GM19395 (cell line): ENCODE results near the gene SNX24.
"Not testable (repeated sequence)": the region's sequence is repeated elsewhere in the genome, so short reads cannot be mapped to it uniquely, and the experiment has no call there.

ENCODE experiments used
- ATAC-seq: cut with Tn5 transposase; IDR thresholded peaks from one replicate; pipeline ENCODE4 v1.9.1; 2021; ENCODE audit warnings: mild to moderate bottlenecking, moderate library complexity; ENCODE audit not compliant: unreplicated experiment

Gene SNX24

DNA sequence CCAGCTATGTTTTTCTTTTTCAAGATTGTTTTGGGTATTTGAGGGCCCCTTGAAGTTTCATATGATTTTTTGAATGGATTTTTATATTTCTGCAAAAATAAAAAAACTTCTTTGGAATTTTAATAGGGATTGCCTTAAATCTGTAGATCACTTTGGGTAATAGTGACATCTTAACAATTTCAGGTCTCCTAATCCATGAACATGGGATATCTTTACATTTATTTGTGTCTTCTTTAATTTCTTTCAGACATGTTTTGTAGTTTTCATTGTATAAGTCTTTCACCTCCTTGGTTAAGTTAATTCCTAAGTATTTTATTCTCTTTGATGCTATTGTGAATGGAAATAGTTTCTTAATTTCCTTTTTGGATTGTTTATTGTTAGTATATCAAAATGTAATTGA is 112.0 kb downstream of the SNX24 start:
- ATAC-seq = no peak

DNA sequence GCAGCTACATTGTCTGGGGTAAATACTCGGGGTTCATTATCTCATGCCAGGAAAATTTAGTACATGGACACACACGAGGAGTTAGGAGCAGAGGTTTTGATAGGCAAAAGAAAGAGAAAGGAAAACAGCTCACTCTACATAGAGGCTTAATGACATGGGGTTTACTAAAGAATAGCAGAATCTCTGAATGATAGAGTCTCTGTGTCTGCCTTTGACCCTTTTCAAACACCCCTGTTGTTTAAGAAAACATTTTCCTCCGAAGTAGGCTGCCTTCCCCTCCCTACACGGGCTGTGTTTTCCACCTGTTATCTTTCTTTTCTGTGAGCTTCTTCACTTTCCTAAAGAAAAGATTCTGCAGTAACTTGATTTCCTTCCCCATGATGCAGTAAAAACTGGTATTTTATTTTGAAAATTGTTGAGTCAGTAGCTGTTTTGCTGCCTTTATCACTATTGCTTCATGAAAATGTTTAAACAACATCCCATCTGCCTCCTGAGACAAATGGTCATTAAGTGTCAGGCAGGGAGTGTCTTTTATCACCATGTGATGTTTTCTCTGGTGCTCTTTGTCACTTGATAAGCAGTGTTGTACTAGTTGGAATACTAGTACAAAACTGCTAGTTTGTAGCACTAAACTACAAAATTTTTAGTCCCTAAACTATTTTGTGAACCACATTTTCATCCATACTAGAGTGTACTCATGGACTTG is 114.5 kb downstream of the SNX24 start:
- ATAC-seq = no peak

GRCh38 chr5:122963305-122963704 is 117.9 kb downstream of the SNX24 start:
- no peak for ATAC-seq

DNA sequence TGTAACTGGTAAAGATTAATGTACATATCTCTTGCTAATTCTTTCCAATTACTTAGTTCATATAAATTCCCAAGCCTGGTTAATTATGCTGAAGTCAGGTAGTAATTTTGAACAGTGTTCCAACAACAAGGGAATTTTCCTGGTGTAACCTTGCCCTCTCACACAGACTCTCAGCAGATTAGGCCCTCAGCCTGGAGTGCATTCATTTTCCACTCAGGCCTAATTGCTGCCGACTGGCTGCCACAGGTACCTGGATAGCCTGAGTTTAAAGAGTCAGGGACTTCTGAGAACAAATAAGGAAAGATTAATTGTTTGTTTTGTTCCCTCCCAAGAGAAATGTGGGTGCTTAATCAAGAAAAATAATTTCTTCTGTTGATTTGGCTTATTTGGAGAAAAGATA is 119.7 kb downstream of the SNX24 start:
- no peak for ATAC-seq

DNA sequence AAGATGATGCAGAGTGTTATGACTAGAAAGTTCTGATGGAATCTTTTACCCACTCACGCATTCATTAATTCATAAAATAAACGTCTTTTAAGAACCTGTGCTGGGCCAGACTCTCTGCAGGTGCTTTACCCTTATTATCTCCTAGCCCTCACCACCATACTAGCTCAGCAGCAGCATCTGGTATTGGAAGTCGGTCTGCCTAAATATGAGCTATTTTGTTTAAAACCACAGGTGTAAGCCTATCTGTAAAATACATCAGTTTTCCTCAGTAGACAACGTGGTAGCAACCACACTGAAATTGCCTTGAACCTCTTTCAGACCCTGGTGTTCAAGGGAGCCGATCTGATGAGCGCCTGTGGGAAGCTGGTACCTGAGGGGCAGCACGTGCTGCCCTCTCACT is 121.7 kb downstream of the SNX24 start:
- peak; percentile 61 for ATAC-seq

DNA sequence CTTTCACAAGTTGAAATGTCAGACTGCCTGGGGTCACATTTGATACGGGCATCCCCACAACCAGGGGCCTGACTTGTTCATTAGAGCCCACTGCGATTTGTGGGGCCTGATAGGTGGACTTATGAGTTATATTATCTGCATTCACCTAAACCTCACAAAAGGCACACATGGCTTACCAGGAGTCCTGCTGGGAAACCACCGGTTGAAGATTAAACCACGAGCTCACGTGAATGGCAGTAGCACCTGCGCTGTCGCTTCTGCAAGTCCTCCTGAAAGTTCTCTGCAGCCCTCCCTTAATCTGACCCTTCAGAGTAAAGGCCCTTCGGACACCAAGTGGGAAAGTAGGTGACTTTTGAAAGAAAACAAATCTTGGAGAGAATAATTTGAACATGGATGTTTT is 122.2 kb downstream of the SNX24 start:
- ATAC-seq = peak; percentile 95

DNA sequence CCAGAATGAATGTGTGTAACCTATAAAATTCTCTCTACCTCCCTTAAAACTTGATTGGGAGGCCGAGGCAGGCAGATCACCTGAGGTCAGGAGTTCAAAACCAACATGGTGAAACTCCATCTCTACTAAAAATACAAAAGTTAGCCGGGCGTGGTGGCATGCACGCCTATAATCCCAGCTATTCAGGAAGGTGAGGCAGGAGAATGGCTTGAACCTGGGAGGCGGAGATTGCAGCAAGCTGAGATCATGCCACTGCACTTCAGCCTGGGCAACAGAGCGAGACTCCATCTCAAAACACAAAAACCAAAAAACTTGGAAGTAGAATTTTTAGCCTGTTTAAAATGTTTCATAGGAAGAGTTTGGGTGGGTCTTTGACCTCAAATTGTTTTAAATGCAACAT is 122.6 kb downstream of the SNX24 start:
- ATAC-seq = peak; percentile 18

DNA sequence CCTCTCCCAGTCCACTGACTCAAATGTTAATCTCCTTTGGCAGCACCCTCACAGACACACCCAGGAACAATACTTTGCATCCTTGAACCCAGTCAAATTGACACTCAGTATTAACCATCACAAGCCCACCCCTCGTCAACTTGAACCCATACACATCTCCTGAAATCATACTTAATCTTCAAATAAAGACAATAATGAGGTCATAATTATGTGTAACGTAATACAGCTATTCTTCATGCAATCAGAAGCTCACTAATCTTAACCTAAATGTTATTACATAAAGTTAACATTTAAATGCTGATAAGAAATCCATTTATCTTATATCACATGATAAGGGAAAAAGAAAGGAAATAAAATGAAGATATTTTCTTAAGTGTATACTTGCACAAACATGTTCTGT is 125.9 kb downstream of the SNX24 start:
- ATAC-seq = no peak

- no peak for ATAC-seq
Measured at GRCh38 chr5:122972877-122973276, 127.5 kb downstream of the SNX24 start.

DNA sequence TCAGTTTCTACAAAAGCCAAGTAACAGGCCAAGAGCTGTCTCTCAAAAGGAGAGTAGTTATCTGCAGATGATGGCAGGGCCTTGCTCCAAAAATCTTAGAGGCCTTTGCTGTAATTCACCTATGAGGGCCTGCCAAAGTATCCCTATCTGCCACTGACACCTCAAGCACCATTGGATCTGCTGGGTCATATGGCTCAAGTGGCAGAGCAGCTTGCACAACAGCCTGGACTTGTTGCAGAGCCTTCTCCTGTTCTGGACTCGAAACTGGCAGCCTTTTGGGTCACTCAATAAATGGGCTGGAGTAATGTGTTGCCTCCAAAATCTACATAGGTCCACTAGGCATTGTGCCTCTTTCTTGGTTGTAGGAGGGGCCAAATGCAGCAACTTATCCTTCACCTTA is 128.3 kb downstream of the SNX24 start:
- not testable (repeated sequence) for ATAC-seq

GRCh38 chr5:122974251-122974650 is 128.8 kb downstream of the SNX24 start:
- not testable (repeated sequence) for ATAC-seq

- ATAC-seq = no peak
Measured at GRCh38 chr5:122977319-122977718, 131.9 kb downstream of the SNX24 start.

- no peak for ATAC-seq
Measured at GRCh38 chr5:122978068-122978467, 132.7 kb downstream of the SNX24 start.

DNA sequence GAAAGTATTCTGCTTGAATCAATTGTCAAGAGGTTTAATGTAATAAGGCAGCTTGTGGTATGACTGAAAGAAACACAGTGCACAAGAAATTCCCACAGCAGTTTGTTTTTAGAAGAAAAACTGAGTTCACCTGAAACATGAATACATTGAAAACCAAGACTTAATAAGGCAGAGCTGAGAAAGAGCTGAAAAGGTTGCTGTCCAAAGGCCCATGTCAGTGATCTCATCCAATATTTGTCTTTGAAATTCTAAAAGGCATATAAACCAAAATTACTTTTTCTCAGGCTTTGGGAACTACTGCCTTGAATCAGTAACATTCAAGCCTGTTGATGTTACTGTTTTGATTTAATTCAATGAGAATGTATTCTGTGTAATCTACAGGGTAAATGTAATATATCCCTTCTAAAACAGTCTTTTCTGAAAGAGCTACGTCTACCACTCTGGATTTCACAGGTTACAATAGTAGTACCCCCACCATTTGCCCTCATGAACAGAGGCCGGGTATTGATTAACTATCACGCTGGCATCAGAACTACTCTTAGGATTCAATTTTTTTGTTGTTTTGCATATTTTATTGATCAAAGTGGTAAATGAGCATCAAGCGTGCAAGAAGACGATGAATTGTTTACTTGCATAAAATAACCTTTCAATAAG is 133.4 kb downstream of the SNX24 start:
- ATAC-seq = no peak

GRCh38 chr5:122981846-122982245 is 136.4 kb downstream of the SNX24 start:
- ATAC-seq = no peak

GRCh38 chr5:122982376-122982775 is 137.0 kb downstream of the SNX24 start:
- no peak for ATAC-seq

GRCh38 chr5:122984425-122984824 is 139.0 kb downstream of the SNX24 start:
- no peak for ATAC-seq

GRCh38 chr5:122985006-122985700 is 139.7 kb downstream of the SNX24 start:
- no peak for ATAC-seq

DNA sequence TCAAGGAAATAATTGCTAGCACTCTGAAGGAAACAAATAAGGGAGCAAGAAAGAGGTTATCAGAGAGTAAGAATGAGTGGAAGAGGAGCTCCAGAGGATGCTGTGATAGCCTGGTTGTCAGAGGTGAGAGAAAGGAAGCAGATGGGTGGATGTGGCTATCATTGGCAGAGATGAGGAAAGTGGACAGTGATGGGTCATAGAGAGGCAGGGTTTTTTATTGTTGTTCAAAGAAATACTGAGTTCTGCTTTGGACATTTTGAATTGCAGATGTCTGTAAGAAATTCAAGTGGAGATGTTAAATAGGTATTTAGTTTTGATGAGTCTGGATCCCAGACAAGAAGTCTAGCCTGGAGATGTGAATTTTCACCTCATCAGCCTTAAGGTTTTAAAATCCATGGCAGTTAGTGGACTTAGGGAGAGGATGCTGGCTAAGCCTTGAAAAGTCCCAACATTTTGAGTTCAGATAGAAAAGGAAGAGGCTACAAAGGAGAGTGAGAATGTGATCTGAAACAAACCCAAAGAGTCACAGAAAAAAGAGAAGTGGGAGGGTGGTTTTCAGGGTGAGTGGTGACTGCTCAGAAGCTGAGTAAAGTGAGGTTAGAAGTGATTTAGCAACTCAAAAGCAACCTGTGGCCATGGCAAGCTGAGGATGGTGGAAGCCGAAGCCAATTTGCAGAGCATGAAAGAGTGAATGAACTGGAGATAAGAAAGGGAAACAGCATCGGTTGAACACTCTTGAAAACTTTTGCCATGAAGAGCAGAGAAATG is 140.7 kb downstream of the SNX24 start:
- peak; percentile 95 for ATAC-seq

- no peak for ATAC-seq
Measured at GRCh38 chr5:122996091-122996490, 150.7 kb downstream of the SNX24 start.

- ATAC-seq = no peak
Measured at GRCh38 chr5:122997294-122997693, 151.9 kb downstream of the SNX24 start.
